Neural cell (in vitro differentiated cells): Measurements from ENCODE around the gene TMEM184A. TPM values are rescaled to one million over a fixed set of nuclear protein-coding genes. Genes with fewer than 3 reads are reported as not detected.

ENCODE experiments used
- H2AFZ ChIP-seq: fragments of 200-600, 300-800 bp; sonication (generic), shearing (Covaris generic); 2 replicates; pipeline ENCODE4 v1.6.0; 2014; ENCODE audit warnings: low read depth, mild to moderate bottlenecking, antibody characterized with exemption, low read length, moderate library complexity
- H3F3A ChIP-seq: fragments of 200-600 bp; shearing (Covaris generic); 2 replicates; pipeline ENCODE4 v1.6.1; 2016; ENCODE audit warnings: mild to moderate bottlenecking, moderate library complexity, mixed read lengths, antibody characterized with exemption, low read length; ENCODE audit not compliant: insufficient read depth, poor library complexity, severe bottlenecking
- H3K27ac ChIP-seq: fragments of 200-600, 300-800 bp; sonication (generic), shearing (Covaris generic); 2 replicates; pipeline ENCODE4 v1.5.1; 2014; ENCODE audit warnings: mild to moderate bottlenecking, low read length, moderate library complexity
- H3K27me3 ChIP-seq: fragments of 300-800, 200-600 bp; sonication (generic), shearing (Covaris generic); 2 replicates; pipeline ENCODE4 v1.6.0; 2014; ENCODE audit warnings: mild to moderate bottlenecking, low read depth, low read length, moderate library complexity; ENCODE audit not compliant: insufficient read depth
- H3K36me3 ChIP-seq: fragments of 300-800, 200-600 bp; sonication (generic), shearing (Covaris generic); 2 replicates; pipeline ENCODE4 v1.5.1; 2014; ENCODE audit warnings: mild to moderate bottlenecking, antibody characterized with exemption, low read length, moderate library complexity; ENCODE audit not compliant: insufficient read depth
- H3K4me2 ChIP-seq: fragments of 300-800, 200-600 bp; sonication (generic), shearing (Covaris generic); 2 replicates; pipeline ENCODE4 v1.6.0; 2014; ENCODE audit warnings: mild to moderate bottlenecking, low read length
- H3K4me3 ChIP-seq: fragments of 300-800, 200-600 bp; sonication (generic), shearing (Covaris generic); 2 replicates; pipeline ENCODE4 v1.5.1; 2014; ENCODE audit warnings: mild to moderate bottlenecking, low read length, moderate library complexity
- H3K79me2 ChIP-seq: fragments of 200-600 bp; shearing (Covaris generic); replicated peaks from 2 replicates; pipeline ENCODE4 v1.6.0; 2014; ENCODE audit warnings: mild to moderate bottlenecking, low read length, moderate library complexity; ENCODE audit not compliant: insufficient read depth
- H3K9ac ChIP-seq: fragments of 300-800, 200-600 bp; sonication (generic), shearing (Covaris generic); 2 replicates; pipeline ENCODE4 v1.6.1; 2016; ENCODE audit warnings: mild to moderate bottlenecking, low read length, mixed read lengths
- H3K9me2 ChIP-seq: fragments of 200-600 bp; shearing (Covaris generic); 2 replicates; pipeline ENCODE4 v1.6.1; 2016; ENCODE audit warnings: mild to moderate bottlenecking, low read length, mixed read lengths; ENCODE audit not compliant: insufficient read depth
- H3K9me3 ChIP-seq: fragments of 200-600, 300-800 bp; sonication (generic), shearing (Covaris generic); 2 replicates; pipeline ENCODE4 v1.6.1; 2016; ENCODE audit warnings: mild to moderate bottlenecking, mixed run types, low read length, moderate library complexity, mixed read lengths
- H4K20me1 ChIP-seq: fragments of 200-600 bp; shearing (Covaris generic); 2 replicates; pipeline ENCODE4 v1.6.1; 2016; ENCODE audit warnings: mild to moderate bottlenecking, mixed run types; ENCODE audit not compliant: insufficient read depth
- EP300 ChIP-seq: fragments of 450-650 bp; conservative IDR thresholded peaks from 2 replicates; pipeline ENCODE4 v1.6.1; 2014; ENCODE audit warnings: antibody characterized with exemption, mild to moderate bottlenecking, moderate library complexity; ENCODE audit not compliant: poor library complexity, severe bottlenecking
- EZH2 ChIP-seq: fragments of 200-600, 300-800 bp; shearing (Covaris generic), sonication (generic); IDR thresholded peaks from 2 replicates; pipeline ENCODE4 v1.6.1; 2014; ENCODE audit warnings: antibody characterized with exemption, low read length, borderline replicate concordance, mild to moderate bottlenecking; ENCODE audit not compliant: insufficient read depth, poor library complexity, severe bottlenecking
- MXI1 ChIP-seq: fragments of 450-650 bp; conservative IDR thresholded peaks from 2 replicates; pipeline ENCODE4 v1.6.1; 2014; ENCODE audit warnings: antibody characterized with exemption, mild to moderate bottlenecking; ENCODE audit not compliant: poor library complexity, severe bottlenecking
- POLR2AphosphoS5 ChIP-seq: IDR thresholded peaks from 2 replicates; pipeline ENCODE4 v1.6.1; 2012
- RAD21 ChIP-seq: fragments of 450-650 bp; conservative IDR thresholded peaks from 2 replicates; pipeline ENCODE4 v1.6.1; 2014; ENCODE audit warnings: antibody characterized with exemption, mild to moderate bottlenecking, moderate library complexity
- SMC3 ChIP-seq: fragments of 450-650 bp; conservative IDR thresholded peaks from 2 replicates; pipeline ENCODE4 v1.6.1; 2014; ENCODE audit warnings: antibody characterized with exemption, mild to moderate bottlenecking, moderate library complexity; ENCODE audit not compliant: poor library complexity
- TAF1 ChIP-seq: IDR thresholded peaks from 2 replicates; pipeline ENCODE4 v1.6.1; 2012; ENCODE audit warnings: low read depth
- polyA plus RNA-seq: library from polyadenylated mRNA; depleted of rRNA; stranded (reverse); fragments of >200 nt; gene quantifications from 2 replicates; pipeline ENCODE4 v1.2.3, GENCODE V29; 2014
- TF ChIP-seq, protein P1 (sequence below): fragments of 450-650 bp; IDR thresholded peaks from 2 replicates; pipeline ENCODE4 v1.5.1; 2014; ENCODE audit warnings: antibody characterized with exemption, mild to moderate bottlenecking, moderate library complexity; ENCODE audit not compliant: poor library complexity, severe bottlenecking
- TF ChIP-seq, protein P2 (sequence below): IDR thresholded peaks from 2 replicates; pipeline ENCODE4 v1.6.1; 2012; ENCODE audit warnings: borderline replicate concordance

Gene TMEM184A
- polyA plus RNA-seq, 1 donor from 2014 or later, result not detected

DNA sequence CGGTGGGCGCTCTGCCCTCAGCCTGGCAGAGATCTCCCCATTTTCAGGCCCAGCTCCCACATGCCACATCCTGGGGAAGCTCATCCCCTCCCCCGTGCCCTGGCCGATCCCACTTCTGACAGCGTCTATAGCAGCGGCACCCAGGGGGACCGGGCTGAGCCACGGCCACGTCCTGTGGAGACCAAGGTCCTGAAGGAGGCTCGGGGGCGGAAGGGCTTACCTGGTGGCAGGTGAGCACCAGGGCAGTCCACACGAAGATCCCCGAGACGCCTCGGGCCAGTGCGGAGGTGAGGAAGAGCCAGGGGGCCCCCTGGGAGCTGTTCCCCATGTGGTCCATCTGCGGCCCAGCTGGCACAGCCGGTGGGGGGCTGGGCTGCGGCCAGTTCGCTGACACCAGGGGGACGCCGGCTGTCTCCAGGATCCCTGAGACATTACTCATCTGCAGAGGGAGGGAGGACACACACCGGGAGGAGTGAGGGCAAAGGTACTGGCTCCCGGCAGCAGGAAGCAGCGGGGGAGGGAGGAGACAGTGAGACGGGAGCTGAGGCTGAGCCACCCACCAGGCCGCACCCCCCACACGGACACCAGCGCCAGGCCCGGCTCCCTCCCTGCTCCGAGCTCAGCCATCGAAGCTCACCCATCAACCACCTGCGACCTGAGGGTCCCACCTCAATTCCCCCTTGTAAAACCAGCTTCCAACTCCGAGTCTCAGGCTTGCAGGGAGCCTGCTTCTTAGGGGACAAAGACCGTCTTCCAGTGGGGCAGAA, 776 bp downstream of the TMEM184A start:
- Histone ChIP-seq H3K36me3 (no peaks in the 10 kb centered on the region), H3K9me2 (no peaks in the 10 kb centered on the region), H4K20me1 (no peaks in the 10 kb centered on the region), H3K9ac (peak overlapping the region; percentile 20), H3F3A (no peaks in the 10 kb centered on the region), H3K27me3 (no peaks in the 10 kb centered on the region), H2AFZ (no peak overlapping the region), H3K4me3 (no peak overlapping the region), H3K9me3 (no peaks in the 10 kb centered on the region), H3K79me2 (no peaks in the 10 kb centered on the region), H3K27ac (no peak overlapping the region), H3K4me2 (no peak overlapping the region)
- TF ChIP-seq SMC3 (no peak), EZH2 (no peak), RAD21 (no peak), EP300 (no peak), MXI1 (no peak), POLR2AphosphoS5 (no peak)
- TF ChIP-seq, protein P1, sequence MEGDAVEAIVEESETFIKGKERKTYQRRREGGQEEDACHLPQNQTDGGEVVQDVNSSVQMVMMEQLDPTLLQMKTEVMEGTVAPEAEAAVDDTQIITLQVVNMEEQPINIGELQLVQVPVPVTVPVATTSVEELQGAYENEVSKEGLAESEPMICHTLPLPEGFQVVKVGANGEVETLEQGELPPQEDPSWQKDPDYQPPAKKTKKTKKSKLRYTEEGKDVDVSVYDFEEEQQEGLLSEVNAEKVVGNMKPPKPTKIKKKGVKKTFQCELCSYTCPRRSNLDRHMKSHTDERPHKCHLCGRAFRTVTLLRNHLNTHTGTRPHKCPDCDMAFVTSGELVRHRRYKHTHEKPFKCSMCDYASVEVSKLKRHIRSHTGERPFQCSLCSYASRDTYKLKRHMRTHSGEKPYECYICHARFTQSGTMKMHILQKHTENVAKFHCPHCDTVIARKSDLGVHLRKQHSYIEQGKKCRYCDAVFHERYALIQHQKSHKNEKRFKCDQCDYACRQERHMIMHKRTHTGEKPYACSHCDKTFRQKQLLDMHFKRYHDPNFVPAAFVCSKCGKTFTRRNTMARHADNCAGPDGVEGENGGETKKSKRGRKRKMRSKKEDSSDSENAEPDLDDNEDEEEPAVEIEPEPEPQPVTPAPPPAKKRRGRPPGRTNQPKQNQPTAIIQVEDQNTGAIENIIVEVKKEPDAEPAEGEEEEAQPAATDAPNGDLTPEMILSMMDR, result no peak
- TF ChIP-seq, protein P2, sequence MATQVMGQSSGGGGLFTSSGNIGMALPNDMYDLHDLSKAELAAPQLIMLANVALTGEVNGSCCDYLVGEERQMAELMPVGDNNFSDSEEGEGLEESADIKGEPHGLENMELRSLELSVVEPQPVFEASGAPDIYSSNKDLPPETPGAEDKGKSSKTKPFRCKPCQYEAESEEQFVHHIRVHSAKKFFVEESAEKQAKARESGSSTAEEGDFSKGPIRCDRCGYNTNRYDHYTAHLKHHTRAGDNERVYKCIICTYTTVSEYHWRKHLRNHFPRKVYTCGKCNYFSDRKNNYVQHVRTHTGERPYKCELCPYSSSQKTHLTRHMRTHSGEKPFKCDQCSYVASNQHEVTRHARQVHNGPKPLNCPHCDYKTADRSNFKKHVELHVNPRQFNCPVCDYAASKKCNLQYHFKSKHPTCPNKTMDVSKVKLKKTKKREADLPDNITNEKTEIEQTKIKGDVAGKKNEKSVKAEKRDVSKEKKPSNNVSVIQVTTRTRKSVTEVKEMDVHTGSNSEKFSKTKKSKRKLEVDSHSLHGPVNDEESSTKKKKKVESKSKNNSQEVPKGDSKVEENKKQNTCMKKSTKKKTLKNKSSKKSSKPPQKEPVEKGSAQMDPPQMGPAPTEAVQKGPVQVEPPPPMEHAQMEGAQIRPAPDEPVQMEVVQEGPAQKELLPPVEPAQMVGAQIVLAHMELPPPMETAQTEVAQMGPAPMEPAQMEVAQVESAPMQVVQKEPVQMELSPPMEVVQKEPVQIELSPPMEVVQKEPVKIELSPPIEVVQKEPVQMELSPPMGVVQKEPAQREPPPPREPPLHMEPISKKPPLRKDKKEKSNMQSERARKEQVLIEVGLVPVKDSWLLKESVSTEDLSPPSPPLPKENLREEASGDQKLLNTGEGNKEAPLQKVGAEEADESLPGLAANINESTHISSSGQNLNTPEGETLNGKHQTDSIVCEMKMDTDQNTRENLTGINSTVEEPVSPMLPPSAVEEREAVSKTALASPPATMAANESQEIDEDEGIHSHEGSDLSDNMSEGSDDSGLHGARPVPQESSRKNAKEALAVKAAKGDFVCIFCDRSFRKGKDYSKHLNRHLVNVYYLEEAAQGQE, result no peak

DNA sequence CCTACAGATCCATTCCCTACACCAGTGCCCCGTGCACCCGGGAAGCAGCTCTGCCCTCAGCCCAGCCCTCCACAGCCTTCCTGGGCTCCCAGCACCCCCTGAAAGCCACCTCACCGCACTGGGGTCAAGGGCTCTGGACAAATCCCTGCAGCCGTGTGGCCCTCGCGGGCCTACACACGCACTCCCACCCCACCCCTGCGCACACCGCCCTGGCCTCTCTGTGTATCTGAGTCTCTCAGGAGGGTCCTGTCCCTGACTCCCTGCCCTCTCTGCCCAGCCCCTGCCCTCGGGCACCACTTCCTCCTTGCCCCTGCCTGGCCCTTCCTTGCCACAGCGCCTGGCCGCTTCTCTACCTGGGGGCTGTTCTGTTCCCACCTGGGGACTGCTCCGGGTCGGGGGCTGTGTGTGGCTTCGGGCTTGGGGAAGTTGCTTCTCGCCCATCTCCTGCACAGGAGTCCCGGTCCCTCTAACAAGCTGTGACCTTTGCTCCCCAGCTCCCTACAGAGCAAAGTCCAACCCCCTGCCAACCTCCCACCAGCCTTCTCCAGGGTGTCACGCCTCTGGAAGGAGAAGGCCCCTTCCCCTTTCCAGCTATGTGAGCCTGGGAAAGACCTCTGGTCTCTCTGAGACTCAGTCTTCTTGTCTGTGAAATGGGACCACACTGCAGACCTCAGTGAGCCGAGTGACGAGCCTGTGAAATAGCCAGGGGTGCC, 1.5 kb downstream of the TMEM184A start:
- Histone ChIP-seq H3K27me3 (no peaks in the 10 kb centered on the region), H3K27ac (no peak overlapping the region), H3K9me3 (no peaks in the 10 kb centered on the region), H4K20me1 (no peaks in the 10 kb centered on the region), H2AFZ (no peak overlapping the region), H3F3A (no peaks in the 10 kb centered on the region), H3K4me2 (no peak overlapping the region), H3K36me3 (no peaks in the 10 kb centered on the region), H3K4me3 (no peak overlapping the region), H3K9me2 (no peaks in the 10 kb centered on the region), H3K9ac (no peak overlapping the region), H3K79me2 (no peaks in the 10 kb centered on the region)
- TF ChIP-seq EZH2, result no peak
- TF ChIP-seq TAF1, result no peak
- TF ChIP-seq MXI1, result no peak
- TF ChIP-seq, protein P2, result no peak
- no peak for TF ChIP-seq POLR2AphosphoS5
- no peak for TF ChIP-seq EP300
- TF ChIP-seq, protein P1, result no peak
- TF ChIP-seq RAD21, result no peak
- no peak for TF ChIP-seq SMC3
